Hepatocyte (in vitro differentiated cells): Measurements from ENCODE around the gene FABP3. TPM values are rescaled to one million over a fixed set of nuclear protein-coding genes. Genes with fewer than 3 reads are reported as not detected.

Experiments
- DNase-seq: peaks from one replicate; pipeline ENCODE4 v3.0.0-alpha.2; 2016; ENCODE audit warnings: low spot score
- H2AFZ ChIP-seq: fragments of 200-600 bp; sonication (generic); 2 replicates; pipeline ENCODE4 v1.6.0; 2016; ENCODE audit warnings: antibody characterized with exemption, mild to moderate bottlenecking
- H3K27ac ChIP-seq: fragments of 200-600 bp; sonication (generic); 2 replicates; pipeline ENCODE4 v1.5.1; 2016; ENCODE audit warnings: mild to moderate bottlenecking
- H3K27me3 ChIP-seq: fragments of 200-600 bp; sonication (generic); 2 replicates; pipeline ENCODE4 v1.6.1; 2016
- H3K36me3 ChIP-seq: fragments of 200-600 bp; sonication (generic); replicated peaks from 2 replicates; pipeline ENCODE4 v1.5.1; 2016; ENCODE audit warnings: low read depth; ENCODE audit not compliant: insufficient read depth
- H3K4me1 ChIP-seq: fragments of 200-600 bp; sonication (generic); 2 replicates; pipeline ENCODE4 v1.5.1; 2016; ENCODE audit warnings: mild to moderate bottlenecking, moderate library complexity; ENCODE audit not compliant: insufficient read depth
- H3K4me2 ChIP-seq: fragments of 200-600 bp; sonication (generic); 2 replicates; pipeline ENCODE4 v1.6.0; 2016
- H3K4me3 ChIP-seq: fragments of 200-600 bp; sonication (generic); 2 replicates; pipeline ENCODE4 v1.5.1; 2016; ENCODE audit warnings: mild to moderate bottlenecking
- H3K79me2 ChIP-seq: fragments of 200-600 bp; sonication (generic); 2 replicates; pipeline ENCODE4 v1.6.0; 2017; ENCODE audit warnings: mild to moderate bottlenecking
- H3K9me2 ChIP-seq: fragments of 200-600 bp; sonication (generic); replicated peaks from 2 replicates; pipeline ENCODE4 v1.6.0; 2017; ENCODE audit warnings: mild to moderate bottlenecking; ENCODE audit not compliant: insufficient read depth
- H3K9me3 ChIP-seq: fragments of 200-600 bp; sonication (generic); 2 replicates; pipeline ENCODE4 v1.5.1; 2016; ENCODE audit warnings: low read depth, mild to moderate bottlenecking
- H4K20me1 ChIP-seq: fragments of 200-600 bp; sonication (generic); 2 replicates; pipeline ENCODE4 v1.6.0; 2016; ENCODE audit warnings: mild to moderate bottlenecking; ENCODE audit not compliant: insufficient read depth, poor library complexity, severe bottlenecking
- CTCF ChIP-seq: fragments of 200-600 bp; sonication (generic); IDR thresholded peaks from 2 replicates; pipeline ENCODE4 v1.5.1; 2016; ENCODE audit warnings: antibody characterized with exemption, mild to moderate bottlenecking; ENCODE audit not compliant: poor library complexity
- EZH2 ChIP-seq: fragments of 200-600 bp; sonication (generic); IDR thresholded peaks from 2 replicates; pipeline ENCODE4 v1.6.1; 2016; ENCODE audit warnings: antibody characterized with exemption, mild to moderate bottlenecking, borderline replicate concordance
- EZH2phosphoT487 ChIP-seq: fragments of 200-600 bp; sonication (generic); IDR thresholded peaks from one replicate; pipeline ENCODE4 v1.6.1; 2018; ENCODE audit warnings: antibody characterized with exemption, mild to moderate bottlenecking, low read depth, moderate library complexity; ENCODE audit not compliant: unreplicated experiment, severe bottlenecking
- WGBS: methylation state at CpG from one replicate; pipeline ENCODE4 v1.1.6; 2016; ENCODE audit warnings: low lambda C conversion rate; ENCODE audit errors: missing lambda C conversion rate; 5-methylcytosine and 5-hydroxymethylcytosine counted together
- polyA plus RNA-seq: library from polyadenylated mRNA; unstranded; fragments of >200 nt; fragmentation: Nextera tagmentation; extraction: Ambion mirVana; gene quantifications from 2 replicates; pipeline ENCODE4 v1.2.1, GENCODE V29; 2016
- total RNA-seq: library from RNA; depleted of rRNA; stranded (reverse); fragments of >200 nt; gene quantifications from 2 replicates; pipeline ENCODE4 v1.2.3, GENCODE V29; 2014

The FABP3 gene
- total and polyA plus RNA-seq, 2 experiments from 2014 or later, result 39.1 to 50.1 TPM

- Histone ChIP-seq H3K9me3 (no peaks in the 10 kb centered on the region), H3K36me3 (no peaks in the 10 kb centered on the region), H3K4me3 (no peak overlapping the region), H3K27me3 (no peaks in the 10 kb centered on the region), H3K4me2 (no peak overlapping the region), H3K4me1 (no peaks in the 10 kb centered on the region), H3K79me2 (no peaks in the 10 kb centered on the region), H4K20me1 (no peaks in the 10 kb centered on the region), H3K9me2 (no peaks in the 10 kb centered on the region), H3K27ac (no peak overlapping the region), H2AFZ (no peak overlapping the region)
- no peak for TF ChIP-seq EZH2phosphoT487
- TF ChIP-seq EZH2, result no peak
- no peak for TF ChIP-seq CTCF
- 93% methylated on average over 6 of the region's 6 CpGs for WGBS
- no peak for DNase-seq
Observed at GRCh38 chr1:31405578-31406245, 32.8 kb upstream of the FABP3 start.

GRCh38 chr1:31401241-31401640, 28.4 kb upstream of the FABP3 start:
- no peaks in the 10 kb centered on the region for H3K4me1 ChIP-seq
- H3K27me3 ChIP-seq, result no peaks in the 10 kb centered on the region
- H3K9me2 ChIP-seq, result no peaks in the 10 kb centered on the region
- H3K9me3 ChIP-seq, result no peaks in the 10 kb centered on the region
- H3K4me2 ChIP-seq, result no peak overlapping the region
- no peak overlapping the region for H3K27ac ChIP-seq
- TF ChIP-seq EZH2, result no peak
- no peak for TF ChIP-seq CTCF
- no peak for TF ChIP-seq EZH2phosphoT487
- no peaks in the 10 kb centered on the region for H4K20me1 ChIP-seq
- H3K4me3 ChIP-seq, result no peak overlapping the region
- WGBS, result 55% methylated on average over 2 of the region's 2 CpGs
- no peak for DNase-seq
- H3K36me3 ChIP-seq, result no peaks in the 10 kb centered on the region
- no peaks in the 10 kb centered on the region for H3K79me2 ChIP-seq
- no peak overlapping the region for H2AFZ ChIP-seq

- H3K27me3 ChIP-seq, result no peaks in the 10 kb centered on the region
- no peak for TF ChIP-seq CTCF
- no peak for TF ChIP-seq EZH2phosphoT487
- TF ChIP-seq EZH2, result no peak
- H3K79me2 ChIP-seq, result no peaks in the 10 kb centered on the region
- no peaks in the 10 kb centered on the region for H3K9me3 ChIP-seq
- DNase-seq, result no peak
- H3K4me1 ChIP-seq, result no peaks in the 10 kb centered on the region
- no peaks in the 10 kb centered on the region for H3K9me2 ChIP-seq
- H3K27ac ChIP-seq, result no peak overlapping the region
- no peak overlapping the region for H3K4me3 ChIP-seq
- no peak overlapping the region for H2AFZ ChIP-seq
- no peaks in the 10 kb centered on the region for H4K20me1 ChIP-seq
- no peaks in the 10 kb centered on the region for H3K36me3 ChIP-seq
- 75% methylated on average over 3 of the region's 3 CpGs for WGBS
- no peak overlapping the region for H3K4me2 ChIP-seq
Observed at GRCh38 chr1:31400393-31400792, 27.5 kb upstream of the FABP3 start.
